Measurements from ENCODE around the gene DLGAP4. TPM values are rescaled to one million over a fixed set of nuclear protein-coding genes. Genes with fewer than 3 reads are reported as not detected.

The DLGAP4 gene
- total RNA-seq, 2 experiments from 2014 or later: 27.0 to 27.5 TPM

DNA sequence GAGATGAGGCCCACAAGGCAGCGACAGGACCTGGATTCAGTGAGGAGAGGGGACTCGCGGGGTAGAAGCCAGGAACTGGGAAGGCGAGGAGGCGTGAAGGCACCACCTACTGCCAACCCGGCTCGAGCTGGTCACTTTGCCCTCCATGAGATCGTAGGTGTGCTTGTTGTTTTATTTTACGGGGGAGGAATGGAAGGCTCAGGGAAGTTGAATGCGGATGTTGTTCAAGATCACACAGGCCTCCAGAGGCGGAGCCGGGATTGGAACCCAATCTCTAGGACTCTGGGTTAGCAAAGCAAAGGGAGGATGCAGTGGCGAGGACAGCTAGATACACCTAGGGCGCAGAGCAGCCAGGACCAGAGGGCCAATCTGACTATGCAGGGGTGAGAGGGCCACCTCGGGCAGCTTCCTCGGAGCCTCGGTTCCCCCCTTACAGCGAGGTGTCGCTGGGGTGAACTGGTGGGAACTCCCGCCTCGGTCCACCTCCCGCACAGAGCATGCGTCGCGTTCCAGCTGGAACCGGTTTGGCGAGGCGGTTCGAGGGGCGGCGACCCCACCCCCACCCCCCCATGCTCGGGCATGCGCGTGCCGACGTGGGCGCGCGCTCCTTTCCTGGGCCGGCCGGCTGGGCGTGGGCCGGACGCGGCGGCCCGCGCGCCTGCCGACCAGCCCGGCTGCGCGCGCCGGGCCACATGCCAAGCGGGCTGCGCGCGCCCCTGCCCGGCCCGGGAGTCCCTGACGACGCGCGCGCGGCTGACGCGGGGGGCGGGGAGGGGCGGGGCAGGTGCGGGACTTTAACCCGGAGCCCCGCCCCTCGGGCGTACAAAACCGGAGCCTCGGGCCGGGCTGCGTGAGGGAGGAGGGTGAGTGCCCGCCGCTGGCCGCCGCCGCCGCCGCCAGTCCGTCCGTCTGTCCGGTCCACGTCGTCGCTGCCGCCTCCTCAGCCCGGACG lies 154.8 kb downstream of the DLGAP4 start:
- DNase-seq (peak; percentile 92), ATAC-seq (ENCODE audit: low read depth) (peak; percentile 89)
- Mint-ChIP-seq H3K27me3 (no peaks in the 10 kb centered on the region), H3K9me3 (no peaks in the 10 kb centered on the region), H3K4me3 (peak overlapping the region; percentile 62), H3K4me1 (peaks cover 32% of the 10 kb centered on the region), H3K27ac (peak overlapping the region; percentile 77), H3K36me3 (no peaks in the 10 kb centered on the region)
- POLR2A ChIA-PET: interaction anchor here (0.7 to 1.3 kb wide), 5 partner anchors 9 to 21 kb away, joined by 3 to 6 read pairs (median 3); no protein-coding TSS in a partner anchor

DNA sequence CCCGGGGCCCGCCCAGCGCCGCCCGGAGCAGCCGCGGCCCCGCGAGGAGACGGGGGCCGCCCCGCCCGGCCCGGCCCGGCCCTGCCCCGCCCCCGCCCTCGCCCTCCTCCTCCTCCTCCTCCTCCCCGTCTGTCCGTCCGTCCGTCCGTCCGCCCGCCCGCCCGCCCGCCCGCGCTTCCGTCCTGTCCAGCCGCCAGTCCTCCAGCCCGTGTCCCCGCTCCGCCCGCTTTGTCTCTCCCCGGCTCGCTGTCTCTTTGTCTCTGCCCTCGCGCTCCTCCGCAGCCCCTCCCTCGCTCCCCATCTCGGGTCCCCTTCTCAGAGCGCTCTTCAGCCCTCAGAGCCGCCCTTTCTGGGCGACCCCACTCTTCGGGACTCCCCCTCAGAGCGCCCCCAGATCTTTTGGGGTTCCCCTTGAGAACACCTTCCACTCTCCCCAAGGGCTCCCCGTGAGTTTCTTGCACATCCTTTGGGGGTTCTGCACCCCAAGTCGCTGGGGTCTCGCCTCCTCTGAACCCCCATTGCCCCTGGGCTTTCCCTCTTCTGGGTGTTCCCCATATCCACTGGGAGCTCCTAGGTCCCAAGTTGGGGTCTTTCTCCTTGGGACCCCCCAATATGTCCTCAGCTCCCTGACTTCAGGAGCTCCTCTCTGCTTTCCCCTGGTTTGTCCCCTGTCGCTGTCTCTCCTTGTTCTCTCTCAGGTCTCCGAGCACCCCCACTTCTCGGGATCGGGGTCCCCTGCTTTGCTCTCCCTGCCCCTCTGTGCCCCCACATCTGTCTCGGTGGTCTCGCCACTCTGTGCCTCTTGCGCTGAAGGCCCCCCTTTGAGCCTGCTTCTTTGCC lies 155.7 kb downstream of the DLGAP4 start:
- DNase-seq: peak; percentile 63
- peak overlapping the region; percentile 89 for H3K27ac Mint-ChIP-seq
- POLR2A ChIA-PET: interaction anchor here (0.7 to 1.7 kb wide), 5 partner anchors 10 to 30 kb away, joined by 3 to 14 read pairs (median 4); no protein-coding TSS in a partner anchor

DNA sequence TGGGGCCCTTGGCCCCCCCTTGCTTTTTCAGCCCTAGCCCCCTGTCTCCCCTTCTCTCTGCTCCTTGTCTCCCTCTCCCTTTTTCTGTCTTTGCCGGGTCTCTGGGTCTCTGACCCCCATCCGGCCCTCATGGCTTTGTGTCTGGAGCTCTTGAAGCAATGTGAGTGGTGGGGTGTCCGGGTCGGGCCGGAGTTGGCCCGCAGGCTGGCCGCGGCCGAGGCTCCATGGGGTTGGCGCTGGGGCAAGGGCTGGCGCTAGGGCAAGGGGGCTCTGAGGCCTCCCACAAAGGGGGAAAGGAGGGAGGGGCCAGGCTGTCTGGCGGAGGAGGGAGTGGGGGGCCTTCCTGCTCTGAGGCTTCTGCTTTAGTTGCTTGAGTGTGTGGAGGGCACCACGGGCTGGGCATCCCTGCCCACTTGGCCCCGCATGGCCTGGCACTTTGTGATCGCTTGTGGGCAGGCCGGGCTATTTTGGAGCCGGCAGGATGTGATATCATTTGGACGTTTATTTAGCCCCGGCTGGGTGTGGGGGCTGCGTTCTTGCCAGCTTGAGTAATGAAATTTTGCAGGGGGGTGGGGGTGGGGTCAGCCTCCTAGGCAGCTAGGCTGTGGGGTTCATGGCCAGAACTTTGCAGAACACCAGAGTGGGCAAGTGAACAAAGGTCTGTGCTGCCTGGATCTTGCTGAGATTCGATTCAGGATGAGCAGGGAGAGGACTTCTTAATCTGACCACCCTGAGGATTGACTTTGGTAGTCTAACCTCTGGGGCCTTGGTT lies 156.5 kb downstream of the DLGAP4 start:
- no peak for ATAC-seq (ENCODE audit: low read depth)
- Mint-ChIP-seq H3K36me3 (no peaks in the 10 kb centered on the region), H3K27me3 (no peaks in the 10 kb centered on the region), H3K27ac (peak overlapping the region; percentile 89), H3K4me3 (peak overlapping the region; percentile 95), H3K4me1 (peaks cover 49% of the 10 kb centered on the region), H3K9me3 (no peaks in the 10 kb centered on the region)
- DNase-seq: peak; percentile 44
- POLR2A ChIA-PET: interaction anchor here (1.0 to 1.7 kb wide), 2 partner anchors 9 to 29 kb away, joined by 3 to 14 read pairs; no protein-coding TSS in a partner anchor

More for the DNA sequence above, 155.7 kb downstream of the DLGAP4 start:
- Mint-ChIP-seq H3K27me3 (no peaks in the 10 kb centered on the region), H3K4me1 (peaks cover 41% of the 10 kb centered on the region), H3K9me3 (no peaks in the 10 kb centered on the region), H3K4me3 (peak overlapping the region; percentile 95), H3K36me3 (no peaks in the 10 kb centered on the region)
- ATAC-seq (ENCODE audit: low read depth): no peak

DNA sequence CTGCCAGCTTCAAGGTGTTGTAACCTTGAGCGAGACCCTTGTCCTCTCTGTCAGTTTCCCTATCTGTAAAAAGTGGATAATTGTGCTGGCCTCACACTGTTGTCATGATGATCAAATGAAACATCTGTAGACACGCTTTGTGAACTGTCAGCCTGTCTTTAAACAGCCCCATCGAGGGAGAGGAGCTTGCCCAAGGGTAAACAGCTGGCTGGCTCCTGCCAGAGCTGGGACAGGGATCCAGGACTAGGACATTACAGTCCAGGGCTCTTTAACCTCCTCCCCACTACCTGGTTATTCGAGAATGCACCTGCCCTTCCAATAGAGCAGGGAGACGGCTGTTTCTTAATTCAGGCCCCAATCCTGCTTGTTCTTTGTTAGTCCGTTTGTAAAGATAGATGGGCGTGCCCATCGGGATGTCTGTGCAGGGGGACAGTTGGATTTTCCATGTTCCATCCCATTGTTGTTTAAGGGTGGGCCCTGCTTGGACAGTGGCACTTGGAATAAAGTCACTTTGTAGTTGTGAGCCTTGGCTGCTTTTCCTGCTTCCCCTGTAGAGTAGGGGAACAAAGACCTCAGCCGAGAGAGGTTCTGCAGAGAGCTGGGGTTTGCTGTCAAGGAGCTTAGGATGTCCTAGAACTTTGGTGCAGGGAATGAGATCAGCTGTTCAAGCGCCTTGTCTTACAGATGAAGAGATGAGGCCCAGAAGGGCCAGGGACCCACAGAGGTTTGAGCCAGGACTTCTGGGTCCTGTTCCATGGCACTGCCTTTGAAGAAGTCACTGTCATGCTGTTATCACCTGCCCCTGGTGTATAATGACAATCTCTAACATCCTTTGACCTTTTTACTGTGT lies 157.3 kb downstream of the DLGAP4 start:
- peak overlapping the region; percentile 89 for H3K27ac Mint-ChIP-seq
- H3K27me3 Mint-ChIP-seq: no peaks in the 10 kb centered on the region
- no peaks in the 10 kb centered on the region for H3K36me3 Mint-ChIP-seq
- peak overlapping the region; percentile 95 for H3K4me3 Mint-ChIP-seq
- DNase-seq: no peak
- ATAC-seq (ENCODE audit: low read depth): no peak
- peaks cover 56% of the 10 kb centered on the region for H3K4me1 Mint-ChIP-seq
- POLR2A ChIA-PET: interaction anchor here (1.2 to 1.7 kb wide), 2 partner anchors 8 to 28 kb away, joined by 6 to 14 read pairs; no protein-coding TSS in a partner anchor
- no peaks in the 10 kb centered on the region for H3K9me3 Mint-ChIP-seq

DNA sequence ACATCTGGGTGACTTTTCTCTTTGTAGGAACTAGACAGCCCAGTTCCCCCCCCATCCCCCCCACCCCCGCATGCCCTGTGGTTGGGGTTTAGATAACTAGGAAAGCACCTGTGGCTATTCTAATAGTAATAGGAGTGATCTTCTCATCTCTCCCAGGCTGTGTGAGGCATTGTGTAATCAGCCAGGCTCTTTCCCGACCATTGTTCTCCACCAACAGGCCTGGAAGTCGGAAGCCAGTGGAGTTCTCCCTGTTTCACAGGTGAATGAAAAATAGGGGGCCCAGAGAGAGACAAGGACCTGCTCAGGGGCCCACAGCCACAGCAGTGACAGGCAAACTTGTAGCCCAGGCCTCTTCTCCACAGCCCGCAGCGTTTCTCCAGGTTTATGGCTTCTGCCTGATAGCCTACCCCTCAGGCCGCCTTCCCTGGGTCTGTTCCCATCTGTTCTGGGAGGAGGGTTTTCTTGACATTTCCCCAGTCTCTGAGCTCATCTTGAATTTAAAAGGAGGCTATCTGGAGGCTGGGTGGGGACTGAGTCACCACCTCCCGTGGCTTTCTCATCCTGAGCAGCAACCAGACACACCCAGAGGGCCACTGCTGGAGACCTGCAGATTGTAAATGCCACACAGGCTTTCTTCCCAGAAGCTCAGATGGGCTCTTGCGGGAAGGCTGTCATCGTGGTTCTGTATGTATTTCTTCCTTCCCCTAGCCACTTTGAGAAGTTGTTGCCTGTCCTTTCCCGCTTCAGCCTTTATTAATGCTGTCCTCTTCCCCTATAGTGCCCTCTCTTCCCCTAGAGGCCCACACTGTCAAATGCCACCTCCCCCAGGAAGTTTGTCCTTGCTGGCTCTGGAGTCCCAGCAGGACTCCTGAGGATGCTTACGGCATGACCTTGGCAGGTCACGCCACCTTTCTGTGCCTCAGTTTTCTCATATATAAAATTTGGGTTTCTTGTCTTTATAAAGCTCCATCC lies 159.3 kb downstream of the DLGAP4 start:
- H3K27ac Mint-ChIP-seq: peak overlapping the region; percentile 74
- no peaks in the 10 kb centered on the region for H3K27me3 Mint-ChIP-seq
- H3K4me1 Mint-ChIP-seq: peaks cover 58% of the 10 kb centered on the region
- POLR2A ChIA-PET: interaction anchor here (0.6 to 1.9 kb wide), 4 partner anchors 26 to 678 kb away, joined by 3 to 7 read pairs (median 6); no protein-coding TSS in a partner anchor
- ATAC-seq (ENCODE audit: low read depth) (peak; percentile 16), DNase-seq (no peak)
- H3K4me3 Mint-ChIP-seq: peak overlapping the region; percentile 52
- H3K36me3 Mint-ChIP-seq: no peaks in the 10 kb centered on the region
- H3K9me3 Mint-ChIP-seq: no peaks in the 10 kb centered on the region

DNA sequence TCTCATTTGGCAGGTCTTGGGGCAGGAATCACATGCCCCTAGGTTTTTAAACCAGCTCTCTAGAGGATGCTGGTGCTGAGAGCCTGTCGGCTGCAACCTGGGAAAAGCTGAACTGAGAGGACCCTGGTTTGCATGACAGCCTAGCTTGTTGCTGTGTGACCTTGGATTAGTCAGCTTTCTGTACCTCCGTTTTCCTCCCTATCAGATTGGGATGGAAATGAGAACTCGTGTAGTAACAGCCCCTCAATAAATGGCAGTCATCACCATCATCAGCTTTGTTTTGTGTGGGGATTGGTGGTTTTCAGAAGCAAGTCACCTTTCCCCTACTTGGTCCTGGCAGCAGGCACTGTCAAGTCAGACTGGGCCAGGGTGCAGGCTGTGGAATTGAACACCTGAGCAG lies 159.9 kb downstream of the DLGAP4 start:
- POLR2A ChIA-PET: interaction anchor here (0.7 to 1.9 kb wide), 3 partner anchors 26 to 267 kb away, joined by 3 to 7 read pairs (median 5); no protein-coding TSS in a partner anchor
- Mint-ChIP-seq H3K36me3 (no peaks in the 10 kb centered on the region), H3K9me3 (no peaks in the 10 kb centered on the region), H3K4me3 (peak overlapping the region; percentile 52), H3K4me1 (peaks cover 59% of the 10 kb centered on the region), H3K27ac (peak overlapping the region; percentile 74), H3K27me3 (no peaks in the 10 kb centered on the region)
- DNase-seq (no peak), ATAC-seq (ENCODE audit: low read depth) (no peak)

DNA sequence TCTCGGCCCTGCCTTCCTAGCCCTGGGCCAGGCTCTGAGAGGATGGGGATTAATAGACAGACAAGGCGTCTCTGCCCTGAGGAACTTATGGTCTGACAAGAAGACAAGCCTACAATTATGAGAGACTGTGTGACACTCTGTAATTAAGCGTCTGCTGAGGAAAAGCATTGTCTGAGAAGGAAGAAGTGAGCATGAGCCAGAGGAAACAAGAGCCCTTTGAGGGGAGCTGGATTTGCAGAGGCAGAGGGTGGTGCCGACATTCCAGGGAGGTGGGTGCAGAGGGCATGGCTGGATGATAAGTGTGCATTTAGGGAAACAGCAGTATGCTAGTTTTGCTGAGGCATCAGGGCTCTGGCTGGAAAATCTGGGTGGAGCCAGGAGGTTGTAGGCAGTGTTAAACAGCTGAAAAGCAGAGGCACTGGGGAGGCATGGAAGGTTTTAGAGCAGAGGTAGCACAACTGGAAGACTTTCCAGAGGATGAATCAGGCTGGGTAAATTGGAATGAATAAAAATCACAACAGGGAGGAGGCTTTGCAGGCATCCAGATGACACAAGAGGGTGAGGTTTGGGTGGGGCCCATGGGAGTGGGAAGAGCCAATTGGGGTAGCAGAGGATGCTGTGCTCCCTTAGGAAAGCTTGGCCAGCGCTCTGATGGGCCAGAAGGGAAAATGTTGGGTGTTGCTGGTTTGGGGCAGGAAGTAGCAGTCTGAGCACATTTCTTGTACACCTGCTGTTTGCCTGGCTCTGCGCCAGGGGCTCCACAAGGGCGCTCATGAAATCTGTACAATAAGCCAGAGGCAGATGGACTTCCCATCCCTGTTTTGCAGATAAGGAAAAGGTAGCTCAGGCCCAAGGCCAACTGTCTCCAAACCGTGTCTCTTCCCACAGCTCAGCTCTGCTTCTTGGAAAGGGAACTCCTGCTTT lies 161.2 kb downstream of the DLGAP4 start:
- POLR2A ChIA-PET: interaction anchor here (1.4 to 1.9 kb wide), 2 partner anchors 25 to 128 kb away, joined by 5 to 7 read pairs; no protein-coding TSS in a partner anchor
- H3K4me1 Mint-ChIP-seq: peaks cover 64% of the 10 kb centered on the region
- H3K27me3 Mint-ChIP-seq: no peaks in the 10 kb centered on the region

DNA sequence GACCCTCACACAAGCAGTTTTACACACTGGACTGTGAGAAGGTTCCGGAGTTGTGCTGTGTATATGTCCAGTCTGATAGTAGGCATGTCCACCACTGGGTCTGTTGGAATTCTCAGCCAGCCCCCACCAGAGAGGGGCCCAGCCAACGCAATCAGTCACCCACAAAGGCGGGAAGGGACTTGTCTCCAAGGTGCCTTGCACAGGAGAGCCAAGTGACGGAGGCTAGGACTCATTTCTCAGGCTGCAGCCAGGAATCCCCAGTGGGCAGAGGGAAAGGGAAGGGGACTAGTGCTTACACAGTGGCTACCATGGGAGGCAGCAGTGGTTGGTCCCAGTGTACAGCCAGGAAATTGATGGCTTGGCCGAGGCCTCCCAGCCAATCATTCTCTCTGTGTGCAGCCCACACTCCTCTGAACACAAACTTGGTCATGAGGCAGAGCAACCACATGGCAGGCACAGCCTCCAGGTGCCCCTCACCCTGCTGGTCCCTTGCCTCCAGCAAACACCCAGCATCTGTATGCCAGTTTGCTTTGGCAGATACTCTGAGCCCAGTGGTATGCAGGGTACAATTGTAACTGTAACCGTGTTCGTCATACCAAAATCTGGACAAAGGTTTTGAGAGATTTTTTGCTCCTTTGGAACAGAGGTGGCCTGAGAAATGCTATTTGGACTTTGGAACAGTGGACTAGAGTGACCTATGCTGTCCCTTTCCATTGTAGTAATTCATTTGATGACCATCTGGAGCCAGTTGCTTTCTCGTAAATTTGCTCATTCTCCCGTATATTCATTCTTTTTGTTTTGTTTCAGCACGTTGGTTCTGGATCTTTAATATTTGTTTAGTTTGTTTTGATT lies 162.2 kb downstream of the DLGAP4 start:
- DNase-seq: no peak
- H3K27ac Mint-ChIP-seq: no peak overlapping the region
- ATAC-seq (ENCODE audit: low read depth): no peak
- H3K36me3 Mint-ChIP-seq: no peaks in the 10 kb centered on the region
- no peak overlapping the region for H3K4me3 Mint-ChIP-seq
- H3K27me3 Mint-ChIP-seq: no peaks in the 10 kb centered on the region
- POLR2A ChIA-PET: no interaction called here
- H3K4me1 Mint-ChIP-seq: peaks cover 64% of the 10 kb centered on the region
- H3K9me3 Mint-ChIP-seq: no peaks in the 10 kb centered on the region

More for the DNA sequence above, 161.2 kb downstream of the DLGAP4 start:
- Mint-ChIP-seq H3K27ac (peak overlapping the region; percentile 74), H3K4me3 (peak overlapping the region; percentile 52), H3K36me3 (no peaks in the 10 kb centered on the region), H3K9me3 (no peaks in the 10 kb centered on the region)
- ATAC-seq (ENCODE audit: low read depth) (peak; percentile 27), DNase-seq (peak; percentile 62)

DNA sequence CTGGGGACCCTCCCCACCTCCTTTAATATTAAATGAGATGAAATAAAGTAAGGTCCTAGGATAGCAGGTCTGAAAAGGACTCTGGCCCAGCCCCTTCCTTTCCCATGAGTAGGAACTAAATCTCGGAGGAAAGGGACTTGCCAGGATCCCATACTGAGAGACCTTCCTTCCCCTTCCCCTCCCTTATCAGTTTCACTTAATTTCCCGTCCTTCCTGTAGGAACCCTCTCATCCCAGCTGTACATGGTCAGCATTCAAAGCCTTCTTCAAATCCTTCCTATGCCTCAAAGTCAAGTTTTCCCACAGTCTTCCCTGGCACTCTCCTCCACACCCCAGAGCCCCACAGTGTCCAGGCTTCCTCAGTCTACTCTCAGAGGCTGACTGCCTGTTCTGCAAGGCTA lies 163.8 kb downstream of the DLGAP4 start:
- Mint-ChIP-seq H3K36me3 (no peaks in the 10 kb centered on the region), H3K4me3 (no peak overlapping the region), H3K27me3 (no peaks in the 10 kb centered on the region), H3K4me1 (peaks cover 63% of the 10 kb centered on the region), H3K9me3 (no peaks in the 10 kb centered on the region), H3K27ac (no peak overlapping the region)
- no peak for ATAC-seq (ENCODE audit: low read depth)
- DNase-seq: no peak
- POLR2A ChIA-PET: interaction anchor here (1.0 kb wide), 1 partner anchor 22 kb away, joined by 3 read pairs; no protein-coding TSS in a partner anchor
